ENCODE results near the gene SOCS3. TPM values are rescaled to one million over a fixed set of nuclear protein-coding genes. Genes with fewer than 3 reads are reported as not detected.

Gene SOCS3
- total RNA-seq, 1 donor, result 70.0 TPM

DNA sequence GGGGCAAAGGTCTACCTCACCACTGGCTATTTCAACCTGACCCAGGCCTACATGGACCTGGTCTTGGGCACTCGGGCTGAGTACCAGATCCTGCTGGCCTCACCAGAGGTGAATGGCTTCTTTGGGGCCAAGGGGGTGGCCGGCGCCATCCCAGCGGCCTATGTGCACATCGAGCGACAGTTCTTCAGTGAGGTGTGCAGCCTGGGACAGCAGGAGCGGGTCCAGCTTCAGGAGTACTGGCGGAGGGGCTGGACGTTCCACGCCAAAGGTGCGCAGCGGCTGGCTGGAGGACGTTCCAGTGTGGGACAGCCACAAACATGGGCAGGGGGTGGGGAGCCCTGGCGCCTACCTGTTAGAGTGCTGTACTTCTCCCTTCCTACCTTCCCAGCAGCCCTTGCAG lies 43.9 kb upstream of the SOCS3 start:
- TF ChIP-seq, protein P1, sequence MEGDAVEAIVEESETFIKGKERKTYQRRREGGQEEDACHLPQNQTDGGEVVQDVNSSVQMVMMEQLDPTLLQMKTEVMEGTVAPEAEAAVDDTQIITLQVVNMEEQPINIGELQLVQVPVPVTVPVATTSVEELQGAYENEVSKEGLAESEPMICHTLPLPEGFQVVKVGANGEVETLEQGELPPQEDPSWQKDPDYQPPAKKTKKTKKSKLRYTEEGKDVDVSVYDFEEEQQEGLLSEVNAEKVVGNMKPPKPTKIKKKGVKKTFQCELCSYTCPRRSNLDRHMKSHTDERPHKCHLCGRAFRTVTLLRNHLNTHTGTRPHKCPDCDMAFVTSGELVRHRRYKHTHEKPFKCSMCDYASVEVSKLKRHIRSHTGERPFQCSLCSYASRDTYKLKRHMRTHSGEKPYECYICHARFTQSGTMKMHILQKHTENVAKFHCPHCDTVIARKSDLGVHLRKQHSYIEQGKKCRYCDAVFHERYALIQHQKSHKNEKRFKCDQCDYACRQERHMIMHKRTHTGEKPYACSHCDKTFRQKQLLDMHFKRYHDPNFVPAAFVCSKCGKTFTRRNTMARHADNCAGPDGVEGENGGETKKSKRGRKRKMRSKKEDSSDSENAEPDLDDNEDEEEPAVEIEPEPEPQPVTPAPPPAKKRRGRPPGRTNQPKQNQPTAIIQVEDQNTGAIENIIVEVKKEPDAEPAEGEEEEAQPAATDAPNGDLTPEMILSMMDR (IDR thresholded peaks at IDR 0.05; ENCODE audit: insufficient read depth, low read depth, low read length), result no peak
- H3K4me3 ChIP-seq (ENCODE audit: low read depth, low read length), result no peak overlapping the region
- DNase-seq (ENCODE audit: low read depth), result no peak

DNA sequence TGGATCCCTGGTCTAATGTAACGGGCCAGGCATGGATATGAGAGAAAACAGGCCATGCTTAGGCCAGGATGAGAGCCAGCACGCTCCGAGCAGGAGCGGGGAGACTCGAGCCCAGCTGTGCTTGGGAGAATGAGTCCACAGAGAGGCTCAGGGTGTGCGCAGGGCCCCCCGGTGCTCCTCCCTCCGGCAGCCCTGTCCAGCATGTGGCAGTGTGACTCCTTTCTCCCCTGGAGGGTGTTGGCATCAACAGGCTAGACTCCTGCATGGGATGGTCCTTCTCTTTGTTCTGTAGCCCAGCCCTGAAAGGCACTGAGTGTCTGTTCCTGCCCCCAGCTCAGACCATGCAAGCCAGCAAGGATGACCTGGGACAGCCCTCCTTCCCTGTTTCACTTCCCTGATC lies 42.0 kb upstream of the SOCS3 start:
- H3K4me3 ChIP-seq (ENCODE audit: low read depth, low read length), result no peak overlapping the region
- no peak for DNase-seq (ENCODE audit: low read depth)
- TF ChIP-seq, protein P1 (IDR thresholded peaks at IDR 0.05; ENCODE audit: insufficient read depth, low read depth, low read length), result no peak

DNA sequence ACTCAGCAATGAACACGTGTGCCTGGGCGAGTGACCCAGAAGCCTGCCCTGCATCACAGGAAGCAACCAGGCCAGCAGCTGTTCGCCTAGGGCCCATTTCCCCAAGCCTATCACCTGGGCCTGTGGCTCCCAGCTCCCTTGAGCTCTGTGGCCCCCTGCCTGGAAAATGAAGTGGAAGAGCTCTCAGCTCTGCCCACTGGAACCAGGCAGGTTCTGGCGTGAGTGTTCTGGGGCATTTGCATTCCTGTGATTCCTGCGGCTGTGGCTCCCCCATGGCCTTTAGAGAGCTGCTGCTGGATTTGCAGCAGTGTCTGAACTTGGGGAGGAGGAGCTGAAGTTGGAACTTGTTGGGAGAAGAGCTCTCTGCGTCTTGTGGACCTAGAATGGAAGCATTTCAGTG lies 41.4 kb upstream of the SOCS3 start:
- DNase-seq (ENCODE audit: low read depth), result no peak
- no peak overlapping the region for H3K4me3 ChIP-seq (ENCODE audit: low read depth, low read length)
- TF ChIP-seq, protein P1 (IDR thresholded peaks at IDR 0.05; ENCODE audit: insufficient read depth, low read depth, low read length), result no peak

DNA sequence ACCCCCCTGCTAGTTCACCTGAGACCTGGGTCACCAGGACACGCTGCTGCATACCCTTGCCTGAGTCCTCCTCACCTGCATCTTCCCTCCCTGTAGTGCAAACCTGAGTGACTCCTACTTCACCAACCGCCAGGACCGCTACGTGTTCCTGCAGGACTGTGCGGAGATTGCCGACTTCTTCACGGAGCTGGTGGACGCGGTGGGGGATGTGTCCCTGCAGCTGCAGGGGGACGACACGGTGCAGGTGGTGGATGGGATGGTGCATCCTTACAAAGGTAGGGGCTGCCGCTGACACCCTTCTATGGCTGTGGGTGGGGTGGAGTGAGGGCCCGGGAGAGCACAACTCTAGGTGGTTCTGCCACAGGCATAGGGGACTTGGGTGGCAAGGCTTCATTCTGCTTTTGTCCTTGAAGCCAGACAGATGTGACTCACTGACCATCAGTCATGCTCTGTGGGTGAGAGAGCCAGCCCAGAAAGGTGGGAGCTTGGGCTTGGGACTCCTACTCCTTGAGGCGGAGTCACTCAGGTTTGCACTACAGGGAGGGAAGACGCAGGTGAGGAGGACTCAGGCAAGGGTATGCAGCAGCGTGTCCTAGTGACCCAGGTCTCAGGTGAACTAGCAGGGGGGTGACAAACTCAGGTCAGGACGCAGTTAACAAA lies 40.8 kb upstream of the SOCS3 start:
- DNase-seq (ENCODE audit: low read depth), result no peak
- no peak overlapping the region for H3K4me3 ChIP-seq (ENCODE audit: low read depth, low read length)
- TF ChIP-seq, protein P1 (IDR thresholded peaks at IDR 0.05; ENCODE audit: insufficient read depth, low read depth, low read length), result no peak

DNA sequence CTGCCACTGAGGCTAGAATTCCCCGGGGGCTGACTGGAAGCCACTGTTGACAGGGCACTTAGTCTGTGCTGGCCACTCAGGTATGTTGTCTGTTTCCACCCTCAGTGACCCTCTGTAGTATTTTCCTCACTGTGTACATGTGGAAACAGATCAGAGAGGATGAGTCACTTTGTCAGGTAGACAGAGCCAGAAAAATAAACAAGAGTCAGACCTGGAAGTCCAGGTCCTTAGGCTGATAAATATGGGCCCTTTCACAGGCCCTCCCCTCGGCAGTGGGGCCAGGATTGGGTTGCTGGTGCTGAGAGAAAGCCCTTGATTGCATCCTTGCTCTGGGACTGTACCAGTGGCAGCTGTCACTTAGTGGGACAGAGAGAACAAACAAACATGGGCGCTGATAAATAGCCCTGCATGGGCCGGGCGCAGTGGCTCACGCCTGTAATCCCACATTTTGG lies 39.8 kb upstream of the SOCS3 start:
- TF ChIP-seq, protein P1 (IDR thresholded peaks at IDR 0.05; ENCODE audit: insufficient read depth, low read depth, low read length), result no peak
- no peak for DNase-seq (ENCODE audit: low read depth)
- no peak overlapping the region for H3K4me3 ChIP-seq (ENCODE audit: low read depth, low read length)

DNA sequence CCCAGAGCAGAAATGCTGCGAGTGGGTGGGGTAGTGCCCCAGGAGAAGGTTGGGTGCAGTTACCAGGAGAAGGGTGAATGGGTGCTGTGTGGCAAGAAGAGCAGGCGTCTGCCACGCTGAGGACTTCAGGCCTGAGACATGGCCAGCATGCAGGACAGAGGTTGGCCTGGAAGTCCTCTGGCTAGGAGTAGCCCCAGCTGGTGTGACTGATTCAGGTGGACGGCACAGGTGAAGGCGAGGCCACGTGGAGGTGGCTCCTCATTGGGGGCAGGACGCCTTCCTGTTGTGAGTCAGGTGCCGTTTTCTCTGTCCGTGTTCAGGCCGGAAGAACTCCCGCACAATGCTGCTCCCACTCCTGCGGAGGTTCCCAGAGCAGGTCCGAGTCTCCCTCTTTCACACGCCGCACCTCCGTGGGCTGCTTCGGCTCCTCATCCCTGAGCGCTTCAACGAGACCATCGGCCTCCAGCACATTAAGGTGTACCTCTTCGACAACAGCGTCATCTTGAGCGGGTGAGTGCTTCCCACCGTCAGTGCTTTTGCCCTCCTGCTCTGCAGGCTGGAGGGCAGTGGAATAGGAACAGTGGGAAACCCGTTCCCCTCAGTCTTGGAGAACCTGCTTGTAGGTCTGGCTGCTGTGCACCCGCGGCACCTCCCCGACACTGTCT lies 39.3 kb upstream of the SOCS3 start:
- TF ChIP-seq, protein P1 (IDR thresholded peaks at IDR 0.05; ENCODE audit: insufficient read depth, low read depth, low read length), result no peak
- no peak for DNase-seq (ENCODE audit: low read depth)
- H3K4me3 ChIP-seq (ENCODE audit: low read depth, low read length), result no peak overlapping the region

Measured in fibroblast of villous mesenchyme (primary cell).